Cortex of kidney (tissue), 1 donor: ENCODE measurements around the gene S100PBP.
"Not testable (repeated sequence)": the region's sequence is repeated elsewhere in the genome, so short reads cannot be mapped to it uniquely, and the experiment has no call there.

Experiments
- DNase-seq: peaks from one replicate; lab custom pipeline; 2025; lab: John Stamatoyannopoulos, UW

The S100PBP gene

GRCh38 chr1:32784817-32785216, 32.6 kb upstream of the S100PBP start:
- DNase-seq, result no peak

DNA sequence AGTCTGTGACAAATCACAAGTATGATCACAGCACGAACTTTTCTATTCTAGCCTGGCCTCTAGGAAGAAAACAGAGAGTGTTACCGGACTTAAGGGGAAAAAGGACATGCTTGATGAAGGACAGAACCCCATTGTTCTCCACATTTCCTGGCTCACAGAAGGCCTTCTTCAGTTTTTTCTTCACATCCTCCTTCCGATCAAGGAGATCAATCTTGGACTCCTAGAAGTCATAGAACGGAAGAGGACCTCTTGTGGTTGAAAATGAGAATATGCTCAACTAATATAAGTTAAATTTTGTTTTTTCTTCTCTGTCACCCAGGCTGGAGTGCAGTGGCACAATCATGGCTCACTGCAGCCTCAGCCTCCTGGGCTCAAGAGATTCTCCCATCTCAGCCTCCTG, 30.6 kb upstream of the S100PBP start:
- DNase-seq, result no peak

DNA sequence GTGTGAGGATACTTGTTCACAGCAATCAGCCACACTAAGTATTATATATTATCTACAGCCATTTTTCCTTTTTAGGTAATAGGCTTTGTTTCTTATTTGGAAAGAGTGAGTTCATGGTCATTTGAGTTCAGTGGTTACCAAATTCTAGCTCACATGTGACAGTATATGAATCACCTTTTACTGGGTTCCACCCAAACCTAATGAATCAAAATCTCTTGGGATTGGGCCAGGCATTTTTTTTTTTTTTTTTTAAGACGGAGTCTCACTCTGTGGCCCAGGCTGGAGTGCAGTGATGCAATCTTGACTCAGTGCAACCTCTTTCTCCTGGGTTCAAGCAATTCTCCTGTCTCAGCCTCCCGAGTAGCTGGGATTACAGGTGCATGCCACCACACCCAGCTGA, 28.1 kb upstream of the S100PBP start:
- not testable (repeated sequence) for DNase-seq

DNA sequence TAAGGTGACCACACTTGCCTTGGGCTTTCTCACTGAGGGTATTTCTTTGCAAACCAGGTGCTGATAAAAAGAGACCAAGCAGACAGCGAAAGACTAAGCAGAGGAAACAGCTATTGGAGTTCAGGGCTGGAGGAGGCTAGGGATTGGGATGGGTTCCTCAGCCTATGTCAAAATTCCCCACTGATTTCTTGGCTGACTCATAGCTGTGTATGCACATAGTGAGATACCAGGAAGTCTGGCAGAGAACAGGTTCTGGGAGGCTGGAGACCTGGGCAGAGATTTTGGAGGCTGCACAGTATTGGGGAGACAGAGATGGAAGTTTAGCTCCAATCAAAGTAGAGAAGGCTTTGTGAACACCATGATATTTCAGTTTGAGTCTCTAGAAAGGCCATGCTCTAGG, 25.6 kb upstream of the S100PBP start:
- no peak for DNase-seq

GRCh38 chr1:32795763-32796162, 21.7 kb upstream of the S100PBP start:
- DNase-seq, result not testable (repeated sequence)

- DNase-seq, result no peak
Observed at GRCh38 chr1:32797456-32797855, 20.0 kb upstream of the S100PBP start.

GRCh38 chr1:32798191-32798590, 19.3 kb upstream of the S100PBP start:
- DNase-seq, result no peak

DNA sequence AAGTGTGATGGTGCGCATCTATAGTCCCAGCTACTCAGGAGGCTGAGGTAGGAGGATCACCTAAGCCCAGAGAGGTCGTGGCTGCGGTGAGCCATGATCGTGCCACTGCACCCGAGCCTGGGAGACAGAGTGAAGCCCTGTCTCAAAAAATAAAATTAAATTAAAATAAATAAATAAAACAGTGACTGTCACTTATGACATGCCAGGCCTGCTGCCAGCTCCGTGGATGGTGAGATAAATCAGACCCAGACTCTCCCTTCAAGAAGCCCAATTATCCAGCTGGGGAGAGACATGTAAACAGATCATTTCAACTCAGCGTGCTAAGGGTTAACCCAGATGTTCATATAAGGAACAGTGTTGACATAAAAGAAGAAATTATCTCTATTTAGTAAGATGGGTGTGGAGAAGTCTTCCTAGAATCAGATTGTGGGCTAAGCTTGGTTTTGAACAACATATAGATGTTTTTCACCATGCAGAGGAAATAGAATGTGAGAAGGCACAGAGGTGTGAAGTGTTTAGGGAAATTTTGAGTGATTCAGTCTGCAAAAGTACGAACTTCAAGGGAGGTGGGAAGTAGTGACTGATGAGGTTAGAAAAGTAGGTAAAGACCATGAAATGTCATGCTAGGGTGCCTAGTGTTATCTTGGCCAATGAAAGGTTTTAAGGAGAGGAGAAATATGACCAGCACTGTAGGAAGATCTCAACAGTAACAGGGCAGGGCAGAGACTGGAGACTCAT, 18.6 kb upstream of the S100PBP start:
- DNase-seq, result no peak

- no peak for DNase-seq
Observed at GRCh38 chr1:32801096-32801715, 16.2 kb upstream of the S100PBP start.

DNA sequence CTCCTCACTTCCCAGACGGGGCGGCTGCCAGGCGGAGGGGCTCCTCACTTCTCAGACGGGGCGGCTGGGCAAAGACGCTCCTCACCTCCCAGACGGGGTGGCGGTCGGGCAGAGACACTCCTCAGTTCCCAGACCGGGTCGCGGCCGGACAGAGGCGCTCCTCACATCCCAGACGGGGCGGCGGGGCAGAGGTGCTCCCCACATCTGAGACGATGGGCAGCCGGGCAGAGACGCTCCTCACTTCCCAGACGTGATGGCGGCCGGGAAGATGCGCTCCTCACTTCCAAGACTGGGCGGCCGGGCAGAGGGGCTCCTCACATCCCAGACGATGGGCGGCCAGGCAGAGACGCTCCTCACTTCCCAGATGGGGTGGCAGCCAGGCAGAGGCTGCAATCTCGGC, 13.0 kb upstream of the S100PBP start:
- not testable (repeated sequence) for DNase-seq

DNA sequence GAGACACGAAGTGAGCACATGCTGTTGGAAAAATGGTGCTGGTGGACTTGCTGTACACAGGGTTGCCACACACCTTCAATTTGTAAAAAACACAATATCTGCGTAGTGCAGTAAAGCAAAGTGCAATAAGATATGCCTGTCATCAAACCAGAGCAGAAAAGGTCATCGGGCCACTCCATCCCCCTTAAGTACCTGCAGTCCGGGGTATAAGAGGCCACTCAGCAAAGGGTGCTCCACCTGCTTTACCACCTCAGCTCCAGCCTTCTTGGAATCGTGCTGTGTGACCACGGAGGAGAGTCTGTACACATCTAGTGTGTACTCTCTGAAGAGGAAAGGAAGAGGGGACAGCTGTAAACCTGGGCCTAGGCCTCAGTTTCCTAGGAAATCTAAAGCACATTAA, 11.2 kb upstream of the S100PBP start:
- DNase-seq, result no peak

DNA sequence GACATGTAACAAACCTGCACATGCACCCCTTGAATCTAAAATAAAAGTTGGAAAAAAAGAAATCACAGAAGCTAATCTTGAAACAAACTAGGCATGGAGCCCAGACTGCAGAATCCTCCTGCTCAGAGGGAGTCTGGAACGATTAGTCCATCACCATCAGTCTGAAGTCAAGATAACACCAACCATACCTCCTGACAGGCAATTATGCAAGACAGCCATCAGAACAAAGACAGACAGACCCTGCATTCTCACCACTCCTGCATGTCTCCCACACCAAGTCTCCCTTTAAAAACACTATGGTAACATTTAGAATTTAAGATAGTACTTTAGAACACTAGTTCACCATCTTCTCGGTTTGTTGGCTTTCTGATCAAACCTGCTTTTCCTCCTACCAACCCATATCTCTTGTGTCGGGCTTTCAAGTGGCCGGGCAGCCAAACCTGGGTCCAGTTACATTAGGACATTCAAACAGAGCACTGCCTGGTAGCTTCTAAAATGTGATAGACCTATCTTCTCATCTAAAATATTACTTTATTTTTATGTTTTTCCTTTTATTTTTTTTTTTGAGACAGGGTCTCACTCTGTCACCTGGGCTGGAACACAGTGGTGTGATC, 10.4 kb upstream of the S100PBP start:
- no peak for DNase-seq

DNA sequence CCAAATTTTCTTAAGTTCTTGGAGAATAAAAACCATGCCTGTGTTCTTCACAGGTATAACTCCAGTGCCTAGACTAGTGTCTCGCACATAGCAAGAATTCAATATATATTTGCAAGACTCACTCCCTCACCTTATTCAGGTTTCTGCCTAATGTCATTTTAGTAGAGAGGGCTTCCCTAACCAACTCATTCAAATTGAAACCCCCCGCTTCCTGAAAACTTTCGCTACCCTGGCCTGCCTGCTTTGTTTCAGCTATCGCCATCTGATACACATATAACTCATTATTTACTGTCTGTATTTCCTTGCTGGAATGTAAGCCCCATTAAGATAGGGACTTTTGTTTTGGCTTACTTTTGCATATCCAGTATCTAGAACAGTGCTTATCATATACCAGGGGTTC, 8.9 kb upstream of the S100PBP start:
- DNase-seq, result no peak

DNA sequence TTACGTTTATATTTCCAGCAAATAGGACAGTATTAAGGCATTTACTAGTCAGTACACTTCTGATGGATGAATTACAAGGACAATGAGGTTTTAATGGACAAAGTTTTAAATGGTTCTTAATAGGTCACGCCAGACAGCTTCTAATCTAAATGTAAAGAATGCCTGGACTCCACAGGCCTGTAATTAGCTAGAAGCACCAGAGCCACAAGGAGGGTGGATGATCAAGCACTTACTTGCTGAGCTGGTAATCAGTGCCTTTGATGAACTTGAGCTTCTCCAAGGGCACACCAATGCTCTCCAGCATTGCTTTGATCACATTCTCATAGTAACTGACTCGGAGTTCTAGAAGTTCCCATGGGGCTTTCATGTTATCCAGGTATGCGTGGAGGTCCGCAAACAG, 7.1 kb upstream of the S100PBP start:
- no peak for DNase-seq

DNA sequence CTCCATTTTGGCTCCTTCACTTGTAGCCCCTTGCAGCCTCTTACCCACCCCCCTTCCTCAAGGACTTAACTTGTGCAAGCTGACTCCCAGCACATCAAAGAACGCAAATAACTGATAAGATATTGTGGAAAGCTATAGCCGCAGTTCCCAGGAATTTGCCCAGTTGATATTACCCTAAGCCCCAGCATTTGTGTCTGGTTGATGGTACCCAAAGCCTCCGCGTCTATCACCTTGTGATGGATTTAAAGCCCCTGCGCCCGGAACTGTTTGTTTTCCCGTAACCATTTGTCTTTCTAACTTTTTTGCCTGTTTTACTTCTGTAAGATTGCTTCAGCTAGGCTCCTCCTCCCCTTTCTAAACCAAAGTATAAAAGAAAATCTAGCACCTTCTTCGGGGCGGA, 6.2 kb upstream of the S100PBP start:
- no peak for DNase-seq

DNA sequence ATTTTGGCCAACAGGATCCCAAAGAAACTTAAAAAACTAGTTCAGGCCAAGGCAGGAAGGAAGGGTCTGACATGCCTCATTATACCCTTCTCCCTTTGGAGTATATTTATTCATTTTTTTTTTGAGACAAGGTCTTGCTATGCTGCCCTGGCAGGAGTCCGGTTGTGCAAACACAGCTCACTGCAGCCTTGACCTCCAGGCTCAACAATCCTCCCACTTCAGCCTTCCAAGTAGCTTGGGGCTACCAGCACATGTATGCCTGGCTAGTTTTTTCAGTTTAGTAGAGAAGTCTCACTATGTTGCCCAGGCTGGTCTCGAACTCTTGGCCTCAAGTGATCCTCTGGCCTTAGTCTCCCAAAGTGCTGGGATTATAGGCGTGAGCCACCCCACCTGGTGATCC, 5.5 kb upstream of the S100PBP start:
- no peak for DNase-seq

GRCh38 chr1:32813941-32814739, 3.3 kb upstream of the S100PBP start:
- DNase-seq, result no peak

DNA sequence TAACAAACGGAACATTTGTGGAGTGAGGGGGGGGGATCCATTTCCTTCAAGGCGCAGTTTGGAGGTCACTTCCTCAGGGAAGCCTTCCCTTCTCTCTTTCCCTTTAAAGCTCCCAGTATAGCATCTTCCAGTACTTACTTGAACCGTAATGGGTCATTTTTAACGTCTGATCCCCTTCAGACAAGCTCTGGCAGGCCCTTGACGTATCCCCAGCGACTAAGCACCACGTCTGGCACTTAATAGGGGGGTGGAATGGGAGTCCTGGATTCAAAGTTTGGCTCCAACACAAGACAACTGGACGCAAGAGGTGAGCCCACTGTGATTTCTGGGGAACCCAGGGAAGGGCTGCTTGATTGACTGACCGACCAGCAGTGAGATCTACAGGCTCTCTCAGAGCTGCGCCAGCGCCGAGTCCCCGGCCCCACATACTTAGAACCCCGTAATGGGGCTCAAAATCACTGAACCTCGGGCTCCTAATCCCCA, 736 bp upstream of the S100PBP start:
- DNase-seq, result no peak

- DNase-seq, result no peak
Observed at GRCh38 chr1:32817815-32818786, 648 bp downstream of the S100PBP start.

- DNase-seq, result no peak
Observed at GRCh38 chr1:32818804-32819541, 1.5 kb downstream of the S100PBP start.

DNA sequence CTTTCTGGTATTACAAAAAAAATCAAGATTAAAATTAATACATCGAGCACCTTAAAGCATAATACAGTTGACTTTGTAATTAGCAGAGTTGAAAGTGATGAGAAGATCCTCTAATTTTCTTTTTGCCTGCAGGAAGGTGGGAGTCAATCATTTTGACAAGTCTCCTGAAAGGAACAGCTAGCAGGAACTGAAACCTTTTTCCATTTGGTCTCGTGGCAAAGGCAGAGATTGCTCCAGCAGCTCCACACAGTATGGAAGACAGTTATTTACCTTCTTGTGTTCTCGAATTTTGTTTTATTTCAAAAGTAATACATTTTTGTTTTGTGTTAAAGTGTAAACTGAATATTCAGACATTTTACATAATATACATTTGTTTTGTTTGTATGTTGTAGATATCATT, 7.7 kb downstream of the S100PBP start:
- no peak for DNase-seq
